Measurements from ENCODE around the gene KCNMA1. TPM values are rescaled to one million over a fixed set of nuclear protein-coding genes. Genes with fewer than 3 reads are reported as not detected.

KCNMA1 gene
- total and polyA plus RNA-seq, 3 donors from 2014 or later = 13.6 to 36.1 (median 24.7) TPM

GRCh38 chr10:77002872-77003271 lies 634.7 kb downstream of the KCNMA1 start:
- Histone ChIP-seq H3K9me3 (no peaks in the 10 kb centered on the region), H3K4me1 (no peaks in the 10 kb centered on the region), H3K4me3 (no peak overlapping the region), H3K27me3 (no peaks in the 10 kb centered on the region), H3K27ac (no peak overlapping the region), H3K36me3 (ENCODE audit: low read depth, missing control alignments) (no peaks in the 10 kb centered on the region)
- intact Hi-C loops (cut with DNase I; ENCODE audit: low total_unique reads) = no loop called here
- 54 to 85% methylated on average over 2 of the region's 2 CpGs for WGBS, 2 donors
- TF ChIP-seq CTCF (IDR thresholded peaks at IDR 0.05) = no peak
- TF ChIP-seq POLR2A (IDR thresholded peaks at IDR 0.05) = no peak
- no peak for DNase-seq

GRCh38 chr10:77001206-77001605 lies 636.4 kb downstream of the KCNMA1 start:
- 91 to 92% methylated on average over 12 of the region's 12 CpGs for WGBS, 2 donors
- intact Hi-C loops (cut with DNase I; ENCODE audit: low total_unique reads) = no loop called here
- Histone ChIP-seq H3K4me1 (no peaks in the 10 kb centered on the region), H3K4me3 (no peak overlapping the region), H3K36me3 (ENCODE audit: low read depth, missing control alignments) (no peaks in the 10 kb centered on the region), H3K9me3 (no peaks in the 10 kb centered on the region), H3K27ac (no peak overlapping the region), H3K27me3 (no peaks in the 10 kb centered on the region)
- TF ChIP-seq CTCF (IDR thresholded peaks at IDR 0.05) (no peak), POLR2A (IDR thresholded peaks at IDR 0.05) (no peak)
- DNase-seq = no peak

- no peak for TF ChIP-seq CTCF (IDR thresholded peaks at IDR 0.05)
- no peak for TF ChIP-seq POLR2A (IDR thresholded peaks at IDR 0.05)
- DNase-seq = no peak
- 94 to 97% methylated on average over 2 of the region's 2 CpGs for WGBS, 2 donors
- Histone ChIP-seq H3K27me3 (no peaks in the 10 kb centered on the region), H3K27ac (no peak overlapping the region), H3K4me3 (no peak overlapping the region), H3K36me3 (ENCODE audit: low read depth, missing control alignments) (no peaks in the 10 kb centered on the region), H3K9me3 (no peaks in the 10 kb centered on the region), H3K4me1 (no peaks in the 10 kb centered on the region)
- intact Hi-C loops (cut with DNase I; ENCODE audit: low total_unique reads) = no loop called here
These were observed 639.2 kb downstream of the KCNMA1 start for GRCh38 chr10:76998451-76998850.

GRCh38 chr10:76997631-76998030 lies 640.0 kb downstream of the KCNMA1 start:
- TF ChIP-seq CTCF (IDR thresholded peaks at IDR 0.05) (no peak), POLR2A (IDR thresholded peaks at IDR 0.05) (no peak)
- Histone ChIP-seq H3K4me3 (no peak overlapping the region), H3K27ac (no peak overlapping the region), H3K27me3 (no peaks in the 10 kb centered on the region), H3K9me3 (no peaks in the 10 kb centered on the region), H3K4me1 (no peaks in the 10 kb centered on the region), H3K36me3 (ENCODE audit: low read depth, missing control alignments) (no peaks in the 10 kb centered on the region)
- 98% methylated on average over 3 of the region's 3 CpGs for WGBS, 2 donors
- intact Hi-C loops (cut with DNase I; ENCODE audit: low total_unique reads) = no loop called here
- DNase-seq = no peak

- TF ChIP-seq POLR2A (IDR thresholded peaks at IDR 0.05) (no peak), CTCF (IDR thresholded peaks at IDR 0.05) (no peak)
- no peak for DNase-seq
- WGBS, 2 donors = 86 to 91% methylated on average over 11 of the region's 11 CpGs
These were observed 642.6 kb downstream of the KCNMA1 start for GRCh38 chr10:76995023-76995422.

More at GRCh38 chr10:76995023-76995422, 642.6 kb downstream of the KCNMA1 start:
- H3K27ac ChIP-seq = no peak overlapping the region
- H3K27me3 ChIP-seq = no peaks in the 10 kb centered on the region
- H3K4me1 ChIP-seq = no peaks in the 10 kb centered on the region
- H3K36me3 ChIP-seq (ENCODE audit: low read depth, missing control alignments) = no peaks in the 10 kb centered on the region
- H3K4me3 ChIP-seq = no peak overlapping the region
- no peaks in the 10 kb centered on the region for H3K9me3 ChIP-seq
- intact Hi-C loops (cut with DNase I; ENCODE audit: low total_unique reads) = no loop called here
